WI38 (cell line): ENCODE data around the gene USP28.
"Not testable (repeated sequence)": the region's sequence is repeated elsewhere in the genome, so short reads cannot be mapped to it uniquely, and the experiment has no call there.

Source experiments
- H3K4me3 ChIP-seq: 2 replicates; pipeline ENCODE4 v1.5.1; 2011; ENCODE audit warnings: low read depth, mild to moderate bottlenecking, control low read depth, low read length
- CTCF ChIP-seq: IDR thresholded peaks from 2 replicates; pipeline ENCODE4 v1.5.1; 2012; ENCODE audit warnings: low read depth, mild to moderate bottlenecking, control low read depth, low read length

USP28 gene

GRCh38 chr11:113888848-113889247 is 13.5 kb upstream of the USP28 start:
- no peak for TF ChIP-seq CTCF

GRCh38 chr11:113885897-113886296 is 10.5 kb upstream of the USP28 start:
- no peak for TF ChIP-seq CTCF
- no peak overlapping the region for H3K4me3 ChIP-seq

More at GRCh38 chr11:113888848-113889247, 13.5 kb upstream of the USP28 start:
- H3K4me3 ChIP-seq: no peak overlapping the region

- H3K4me3 ChIP-seq: no peak overlapping the region
- TF ChIP-seq CTCF: no peak
These were observed 9.0 kb upstream of the USP28 start for GRCh38 chr11:113884361-113884836.

- no peak overlapping the region for H3K4me3 ChIP-seq
- TF ChIP-seq CTCF: no peak
These were observed 6.5 kb upstream of the USP28 start for GRCh38 chr11:113881856-113882255.

GRCh38 chr11:113880971-113881370 is 5.6 kb upstream of the USP28 start:
- no peak overlapping the region for H3K4me3 ChIP-seq
- no peak for TF ChIP-seq CTCF

- not testable (repeated sequence) for H3K4me3 ChIP-seq
These were observed 4.1 kb upstream of the USP28 start for GRCh38 chr11:113879446-113879845.

- TF ChIP-seq CTCF: no peak
- no peak overlapping the region for H3K4me3 ChIP-seq
These were observed 2.3 kb upstream of the USP28 start for GRCh38 chr11:113877670-113878055.
